Right lobe of liver (tissue), 4 donors: ENCODE results near the gene PITPNB.

Source experiments
- POLR2A ChIP-seq: fragments of 450-650 bp; IDR thresholded peaks from one replicate; pipeline ENCODE4 v1.6.1; 2017; ENCODE audit warnings: antibody characterized with exemption, mild to moderate bottlenecking
- TF ChIP-seq, protein P1 (sequence below), 4 donors: fragments of 200-600 bp in 3 of 4; fragments of 450-650 bp in 1 of 4; IDR thresholded peaks; one replicate each; pipeline versions ENCODE4 v1.5.1 to v1.8.0; 2016 to 2022; ENCODE audit warnings: antibody characterized with exemption in 4 of 4, mild to moderate bottlenecking in 2 of 4
- donor health status: DM: no; HTN: no; CAD: no.
- donor health status: DM: no; HTN: no; CAD: no.
- donor health status: DM: no; HTN: yes; CAD: no.

DNA sequence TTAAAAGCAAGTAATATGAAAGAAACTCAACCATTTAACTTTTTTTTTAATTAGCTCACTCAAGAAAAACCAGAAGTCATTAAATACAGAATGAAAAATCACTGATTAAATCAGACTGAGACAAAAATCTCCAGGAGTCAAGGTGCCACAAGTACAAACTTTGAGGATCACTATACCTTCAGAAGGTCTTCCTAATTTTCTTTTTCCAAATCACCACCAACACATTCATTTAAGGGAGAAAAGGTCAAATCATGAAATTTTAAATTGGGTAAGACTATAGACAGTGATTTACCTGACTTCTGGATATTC lies 32.3 kb downstream of the PITPNB start:
- TF ChIP-seq, protein P1, sequence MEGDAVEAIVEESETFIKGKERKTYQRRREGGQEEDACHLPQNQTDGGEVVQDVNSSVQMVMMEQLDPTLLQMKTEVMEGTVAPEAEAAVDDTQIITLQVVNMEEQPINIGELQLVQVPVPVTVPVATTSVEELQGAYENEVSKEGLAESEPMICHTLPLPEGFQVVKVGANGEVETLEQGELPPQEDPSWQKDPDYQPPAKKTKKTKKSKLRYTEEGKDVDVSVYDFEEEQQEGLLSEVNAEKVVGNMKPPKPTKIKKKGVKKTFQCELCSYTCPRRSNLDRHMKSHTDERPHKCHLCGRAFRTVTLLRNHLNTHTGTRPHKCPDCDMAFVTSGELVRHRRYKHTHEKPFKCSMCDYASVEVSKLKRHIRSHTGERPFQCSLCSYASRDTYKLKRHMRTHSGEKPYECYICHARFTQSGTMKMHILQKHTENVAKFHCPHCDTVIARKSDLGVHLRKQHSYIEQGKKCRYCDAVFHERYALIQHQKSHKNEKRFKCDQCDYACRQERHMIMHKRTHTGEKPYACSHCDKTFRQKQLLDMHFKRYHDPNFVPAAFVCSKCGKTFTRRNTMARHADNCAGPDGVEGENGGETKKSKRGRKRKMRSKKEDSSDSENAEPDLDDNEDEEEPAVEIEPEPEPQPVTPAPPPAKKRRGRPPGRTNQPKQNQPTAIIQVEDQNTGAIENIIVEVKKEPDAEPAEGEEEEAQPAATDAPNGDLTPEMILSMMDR (IDR thresholded peaks at IDR 0.05): no peak
- no peak for TF ChIP-seq POLR2A
